Esophagus (tissue), 2 donors: ENCODE measurements around the gene RASA3. TPM values are rescaled to one million over a fixed set of nuclear protein-coding genes. Genes with fewer than 3 reads are reported as not detected.

Experiments used
- H3K27ac ChIP-seq, 2 donors: one replicate each; pipeline ENCODE4 v1.5.1; 2013; ENCODE audit warnings: low read depth in 2 of 2, mild to moderate bottlenecking in 2 of 2, inconsistent platforms in 1 of 2, low read length in 1 of 2, moderate library complexity in 1 of 2
- H3K27me3 ChIP-seq, 2 donors: one replicate each; pipeline ENCODE4 v1.6.1; 2013; ENCODE audit warnings: low read length in 2 of 2, control low read depth in 1 of 2, mild to moderate bottlenecking in 1 of 2; ENCODE audit not compliant: insufficient read depth in 2 of 2, control insufficient read depth in 1 of 2
- H3K36me3 ChIP-seq, 2 donors: one replicate each; pipeline ENCODE4 v1.6.1; 2013; ENCODE audit warnings: low read length in 1 of 2; ENCODE audit not compliant: control insufficient read depth in 2 of 2, insufficient read depth in 2 of 2
- H3K4me1 ChIP-seq, 2 donors: one replicate each; pipeline ENCODE4 v1.6.1; 2013; ENCODE audit warnings: low read length in 1 of 2; ENCODE audit not compliant: control insufficient read depth in 2 of 2, insufficient read depth in 2 of 2
- H3K4me3 ChIP-seq, 2 donors: one replicate each; pipeline ENCODE4 v1.5.1; 2013; ENCODE audit warnings: low read length in 2 of 2, mild to moderate bottlenecking in 2 of 2, low read depth in 1 of 2, moderate library complexity in 1 of 2
- H3K9me3 ChIP-seq, 2 donors: one replicate each; pipeline ENCODE4 v1.6.1; 2013; ENCODE audit warnings: mild to moderate bottlenecking in 2 of 2, low read depth in 1 of 2, low read length in 1 of 2, moderate library complexity in 1 of 2; ENCODE audit not compliant: control insufficient read depth in 2 of 2, insufficient read depth in 1 of 2
- WGBS, 2 donors: extraction: QIAGEN DNeasy Blood & Tissue Kit; methylation state at CpG; one replicate each; pipeline ENCODE4 v1.1.7; 2013; 5-methylcytosine and 5-hydroxymethylcytosine counted together
- polyA plus RNA-seq, 2 donors: library from polyadenylated mRNA; stranded (reverse); fragments of 200-250 nt; gene quantifications; one replicate each; pipeline ENCODE4 v1.2.3, GENCODE V29; 2013
- donor health status: healthy with polysubstance abuse.
- donor health status: Bipolar disorder and iron deficiency.

RASA3 gene
- polyA plus RNA-seq, 2 donors: 1.5 to 1.8 TPM

- Histone ChIP-seq H3K4me3 (no peak overlapping the region), H3K36me3 (peaks cover 2 to 15% of the 10 kb centered on the region in 2 donors), H3K27me3 (no peaks in the 10 kb centered on the region), H3K9me3 (peaks cover 0 to 4% of the 10 kb centered on the region in 2 donors), H3K4me1 (peaks cover 4 to 10% of the 10 kb centered on the region in 2 donors), H3K27ac (peak overlapping the region in 1 of 2 donors; percentile 57)
- 62 to 64% methylated on average over 40 of the region's 40 CpGs for WGBS, 2 donors
Measured at GRCh38 chr13:114015111-114015968, 117.1 kb downstream of the RASA3 start.

DNA sequence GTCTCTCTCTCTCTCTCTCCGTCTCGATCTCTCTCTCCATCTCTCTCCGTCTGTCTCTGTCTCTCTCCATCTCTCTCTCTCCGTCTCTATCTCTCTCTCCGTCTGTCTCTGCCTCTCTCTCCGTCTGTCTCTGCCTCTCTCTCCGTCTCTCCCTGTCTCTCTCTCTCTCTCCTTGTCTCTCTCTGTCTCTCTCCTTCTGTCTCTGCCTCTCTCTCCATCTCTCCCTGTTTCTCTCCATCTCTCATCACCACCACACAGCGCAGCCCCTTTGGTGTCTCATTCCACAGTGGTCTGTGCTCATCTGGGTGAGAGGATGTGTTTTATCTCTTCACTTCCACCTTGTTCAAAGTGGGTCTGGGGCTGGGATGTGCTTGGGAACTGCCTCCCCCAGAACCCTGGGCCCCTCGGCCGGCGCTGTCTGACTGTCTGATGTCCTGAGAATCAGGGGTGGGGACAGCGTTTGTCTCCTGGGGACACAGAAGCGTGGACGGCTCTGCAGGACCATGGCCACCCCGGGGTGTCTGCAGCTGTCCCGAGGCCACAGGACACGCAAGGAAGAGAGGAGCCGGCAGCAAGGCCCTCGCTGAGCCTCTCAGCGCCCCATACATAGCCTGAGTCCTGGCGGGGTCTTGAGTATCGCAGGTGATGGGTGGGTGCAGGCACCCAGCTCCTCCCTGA lies 118.3 kb downstream of the RASA3 start:
- 93% methylated on average over 22 of the region's 22 CpGs for WGBS, 2 donors
- no peaks in the 10 kb centered on the region for H3K27me3 ChIP-seq
- H3K4me3 ChIP-seq: no peak overlapping the region
- peaks cover 0 to 20% of the 10 kb centered on the region in 2 donors for H3K36me3 ChIP-seq
- peaks cover 0 to 4% of the 10 kb centered on the region in 2 donors for H3K9me3 ChIP-seq
- peaks cover 4 to 9% of the 10 kb centered on the region in 2 donors for H3K4me1 ChIP-seq
- H3K27ac ChIP-seq: no peak overlapping the region

DNA sequence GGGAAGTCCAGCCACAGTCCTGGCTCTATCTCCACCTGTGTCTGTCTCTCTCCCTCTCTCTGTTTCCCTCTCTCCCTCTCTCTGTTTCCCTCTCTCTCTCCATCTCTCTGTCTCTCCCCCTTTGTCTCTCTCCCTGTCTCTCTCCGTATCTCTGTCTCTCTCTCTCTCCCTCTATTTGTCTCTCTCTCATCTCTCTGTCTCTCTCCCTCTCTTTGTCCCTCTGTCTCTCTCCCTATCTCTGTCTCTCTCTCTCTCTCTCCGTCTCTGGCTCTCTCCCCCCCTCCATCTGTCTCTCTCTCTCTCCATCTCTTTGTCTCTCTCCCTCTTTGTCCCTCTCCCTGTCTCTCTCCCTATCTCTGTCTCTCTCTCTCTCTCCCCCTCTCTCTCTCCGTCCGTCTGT lies 119.1 kb downstream of the RASA3 start:
- H3K36me3 ChIP-seq: peaks cover 0 to 20% of the 10 kb centered on the region in 2 donors
- H3K4me1 ChIP-seq: peaks cover 4 to 9% of the 10 kb centered on the region in 2 donors
- H3K27ac ChIP-seq: no peak overlapping the region
- no peaks in the 10 kb centered on the region for H3K27me3 ChIP-seq
- peaks cover 0 to 4% of the 10 kb centered on the region in 2 donors for H3K9me3 ChIP-seq
- no peak overlapping the region for H3K4me3 ChIP-seq
- 68 to 77% methylated on average over 4 of the region's 4 CpGs for WGBS, 2 donors

GRCh38 chr13:114012921-114013320 lies 119.5 kb downstream of the RASA3 start:
- WGBS, 2 donors: 91 to 93% methylated on average over 21 of the region's 21 CpGs

DNA sequence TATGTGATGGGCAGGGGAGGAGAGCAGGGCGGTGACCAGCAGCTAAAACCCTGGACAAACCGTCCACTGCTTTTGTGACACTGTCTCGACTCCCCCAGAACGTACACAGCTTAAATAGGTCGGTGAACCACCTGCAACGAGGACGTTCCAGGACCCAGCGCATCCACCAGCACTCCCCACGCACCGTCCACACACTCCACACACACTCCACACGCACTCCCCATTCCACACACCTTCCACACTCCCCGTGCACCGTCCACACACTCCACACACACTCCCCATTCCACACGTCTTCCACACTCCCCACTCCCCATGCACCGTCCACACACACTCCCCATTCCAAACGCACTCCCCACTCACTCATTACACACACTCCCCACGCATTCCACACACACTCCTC lies 120.3 kb downstream of the RASA3 start:
- H3K4me3 ChIP-seq: no peak overlapping the region
- H3K36me3 ChIP-seq: peaks cover 0 to 20% of the 10 kb centered on the region in 2 donors
- 91 to 93% methylated on average over 17 of the region's 17 CpGs for WGBS, 2 donors
- H3K9me3 ChIP-seq: no peaks in the 10 kb centered on the region
- peaks cover 4 to 9% of the 10 kb centered on the region in 2 donors for H3K4me1 ChIP-seq
- H3K27ac ChIP-seq: no peak overlapping the region
- H3K27me3 ChIP-seq: no peaks in the 10 kb centered on the region

More at GRCh38 chr13:114012921-114013320, 119.5 kb downstream of the RASA3 start:
- H3K9me3 ChIP-seq: peaks cover 0 to 4% of the 10 kb centered on the region in 2 donors
- peaks cover 0 to 20% of the 10 kb centered on the region in 2 donors for H3K36me3 ChIP-seq
- H3K4me3 ChIP-seq: no peak overlapping the region
- peaks cover 4 to 9% of the 10 kb centered on the region in 2 donors for H3K4me1 ChIP-seq
- H3K27ac ChIP-seq: no peak overlapping the region
- H3K27me3 ChIP-seq: no peaks in the 10 kb centered on the region

- Histone ChIP-seq H3K36me3 (peaks cover 0 to 16% of the 10 kb centered on the region in 2 donors), H3K27ac (no peak overlapping the region), H3K4me3 (no peak overlapping the region), H3K27me3 (no peaks in the 10 kb centered on the region), H3K4me1 (peaks cover 4 to 9% of the 10 kb centered on the region in 2 donors), H3K9me3 (no peaks in the 10 kb centered on the region)
- WGBS, 2 donors: 92 to 94% methylated on average over 19 of the region's 19 CpGs
Measured at GRCh38 chr13:114011226-114011625, 121.2 kb downstream of the RASA3 start.

- peaks cover 0 to 6% of the 10 kb centered on the region in 2 donors for H3K4me1 ChIP-seq
- no peaks in the 10 kb centered on the region for H3K9me3 ChIP-seq
- H3K27me3 ChIP-seq: no peaks in the 10 kb centered on the region
- WGBS, 2 donors: 86 to 93% methylated on average over 32 to 37 of the region's 37 CpGs
- H3K36me3 ChIP-seq: peaks cover 0 to 16% of the 10 kb centered on the region in 2 donors
- no peak overlapping the region for H3K27ac ChIP-seq
- no peak overlapping the region for H3K4me3 ChIP-seq
Measured at GRCh38 chr13:114010401-114011101, 121.9 kb downstream of the RASA3 start.

GRCh38 chr13:114009590-114010400 lies 122.6 kb downstream of the RASA3 start:
- H3K9me3 ChIP-seq: no peaks in the 10 kb centered on the region
- H3K4me1 ChIP-seq: no peaks in the 10 kb centered on the region
- peaks cover 0 to 16% of the 10 kb centered on the region in 2 donors for H3K36me3 ChIP-seq
- no peak overlapping the region for H3K4me3 ChIP-seq
- 91 to 93% methylated on average over 29 to 31 of the region's 31 CpGs for WGBS, 2 donors
- H3K27ac ChIP-seq: no peak overlapping the region
- H3K27me3 ChIP-seq: no peaks in the 10 kb centered on the region
